SK-N-SH treated with all-trans-retinoic acid at 6 μM for 48 hours (cell line): ENCODE data around the gene LRRC15.

Experiments used
- BACH2 ChIP-seq: fragments of 250-450 bp; sonication (Bioruptor Pico); IDR thresholded peaks from 2 replicates; pipeline ENCODE4 v1.9.0; 2021; ENCODE audit warnings: mild to moderate bottlenecking, borderline replicate concordance
- CREB5 ChIP-seq: fragments of 250-450 bp; sonication (Bioruptor Pico); IDR thresholded peaks from 2 replicates; pipeline ENCODE4 v1.5.1; 2020; ENCODE audit warnings: low read depth, mild to moderate bottlenecking, moderate library complexity
- CSRNP3 ChIP-seq: fragments of 250-450 bp; sonication (Bioruptor Pico); IDR thresholded peaks from 2 replicates; pipeline ENCODE4 v1.5.1; 2021; ENCODE audit warnings: mild to moderate bottlenecking, moderate library complexity
- ESRRG ChIP-seq: fragments of 250-450 bp; sonication (Bioruptor Pico); IDR thresholded peaks from 2 replicates; pipeline ENCODE4 v1.6.1; 2021; ENCODE audit warnings: mild to moderate bottlenecking
- PPARA ChIP-seq: fragments of 250-450 bp; sonication (Bioruptor Pico); IDR thresholded peaks from 2 replicates; pipeline ENCODE4 v1.5.0; 2020; ENCODE audit warnings: mild to moderate bottlenecking, borderline replicate concordance
- TCF4 ChIP-seq: fragments of 250-450 bp; sonication (Bioruptor Pico); IDR thresholded peaks from 2 replicates; pipeline ENCODE4 v1.8.0; 2021; ENCODE audit warnings: mild to moderate bottlenecking, moderate library complexity, borderline replicate concordance
- TOX ChIP-seq: fragments of 250-450 bp; sonication (Bioruptor Pico); IDR thresholded peaks from 2 replicates; pipeline ENCODE4 v1.8.0; 2021; ENCODE audit warnings: mild to moderate bottlenecking, moderate library complexity, borderline replicate concordance
- ZFP3 ChIP-seq: fragments of 250-450 bp; sonication (Bioruptor Pico); IDR thresholded peaks from 2 replicates; pipeline ENCODE4 v1.5.0; 2020; ENCODE audit warnings: mild to moderate bottlenecking, moderate library complexity
- ZNF70 ChIP-seq: fragments of 450-650 bp; formaldehyde crosslinking; IDR thresholded peaks from 2 replicates; pipeline ENCODE4 v1.5.0; 2020; ENCODE audit warnings: mild to moderate bottlenecking, moderate library complexity
- TF ChIP-seq, protein P1 (sequence below): fragments of 250-450 bp; sonication (Bioruptor Pico); IDR thresholded peaks from 2 replicates; pipeline ENCODE4 v1.8.0; 2021; ENCODE audit warnings: low read depth, mild to moderate bottlenecking, moderate library complexity, borderline replicate concordance

GRCh38 chr3:194364652-194365434 lies 4.7 kb downstream of the LRRC15 start:
- TF ChIP-seq CREB5, result no peak
- TF ChIP-seq ESRRG (CRISPR knock-in tag), result no peak
- TF ChIP-seq ZNF70 (CRISPR knock-in tag), result no peak
- TF ChIP-seq CSRNP3 (CRISPR knock-in tag), result no peak
- no peak for TF ChIP-seq TCF4 (CRISPR knock-in tag)
- TF ChIP-seq ZFP3, result no peak
- TF ChIP-seq PPARA (CRISPR knock-in tag), result no peak
- no peak for TF ChIP-seq BACH2 (CRISPR knock-in tag)
- TF ChIP-seq, protein P1, sequence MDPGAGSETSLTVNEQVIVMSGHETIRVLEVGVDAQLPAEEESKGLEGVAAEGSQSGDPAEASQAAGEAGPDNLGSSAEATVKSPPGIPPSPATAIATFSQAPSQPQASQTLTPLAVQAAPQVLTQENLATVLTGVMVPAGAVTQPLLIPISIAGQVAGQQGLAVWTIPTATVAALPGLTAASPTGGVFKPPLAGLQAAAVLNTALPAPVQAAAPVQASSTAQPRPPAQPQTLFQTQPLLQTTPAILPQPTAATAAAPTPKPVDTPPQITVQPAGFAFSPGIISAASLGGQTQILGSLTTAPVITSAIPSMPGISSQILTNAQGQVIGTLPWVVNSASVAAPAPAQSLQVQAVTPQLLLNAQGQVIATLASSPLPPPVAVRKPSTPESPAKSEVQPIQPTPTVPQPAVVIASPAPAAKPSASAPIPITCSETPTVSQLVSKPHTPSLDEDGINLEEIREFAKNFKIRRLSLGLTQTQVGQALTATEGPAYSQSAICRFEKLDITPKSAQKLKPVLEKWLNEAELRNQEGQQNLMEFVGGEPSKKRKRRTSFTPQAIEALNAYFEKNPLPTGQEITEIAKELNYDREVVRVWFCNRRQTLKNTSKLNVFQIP, result no peak
- no peak for TF ChIP-seq TOX (CRISPR knock-in tag)
